OCI-LY1 (cell line): ENCODE data around the gene NSD1.

Source experiments
- H2AFZ ChIP-seq: fragments of 200-600 bp; sonication (generic), shearing (Covaris generic); 2 replicates; pipeline ENCODE4 v1.6.0; 2014; ENCODE audit warnings: antibody characterized with exemption, mild to moderate bottlenecking, low read length
- H3F3A ChIP-seq: fragments of 200-600 bp; sonication (generic), shearing (Covaris generic); 2 replicates; pipeline ENCODE4 v1.6.0; 2014; ENCODE audit warnings: mild to moderate bottlenecking, antibody characterized with exemption, low read length, moderate library complexity; ENCODE audit not compliant: insufficient read depth
- H3K27ac ChIP-seq: fragments of 200-600 bp; sonication (generic); 2 replicates; pipeline ENCODE4 v1.5.1; 2014; ENCODE audit warnings: low read length, mixed run types, mild to moderate bottlenecking, low read depth; ENCODE audit not compliant: poor library complexity, severe bottlenecking
- H3K27me3 ChIP-seq: fragments of 200-600 bp; sonication (generic); 2 replicates; pipeline ENCODE4 v1.6.0; 2014; ENCODE audit warnings: antibody characterized with exemption, mild to moderate bottlenecking, low read length, moderate library complexity; ENCODE audit not compliant: insufficient read depth
- H3K36me3 ChIP-seq: fragments of 200-600 bp; sonication (generic); 2 replicates; pipeline ENCODE4 v1.6.1; 2014; ENCODE audit warnings: mild to moderate bottlenecking, antibody characterized with exemption, low read length, moderate library complexity, mixed read lengths; ENCODE audit not compliant: insufficient read depth
- H3K4me1 ChIP-seq: fragments of 200-600 bp; sonication (generic); 2 replicates; pipeline ENCODE4 v1.5.1; 2014; ENCODE audit warnings: mild to moderate bottlenecking, low read length, moderate library complexity; ENCODE audit not compliant: insufficient read depth, severe bottlenecking
- H3K4me2 ChIP-seq: fragments of 200-600 bp; sonication (generic), shearing (Covaris generic); 2 replicates; pipeline ENCODE4 v1.6.1; 2014; ENCODE audit warnings: low read length
- H3K4me3 ChIP-seq: fragments of 200-600 bp; sonication (generic); 2 replicates; pipeline ENCODE4 v1.5.1; 2014; ENCODE audit warnings: low read length, low read depth, mild to moderate bottlenecking, mixed read lengths; ENCODE audit not compliant: poor library complexity, severe bottlenecking
- H3K79me2 ChIP-seq: fragments of 200-600 bp; shearing (Covaris generic); 2 replicates; pipeline ENCODE4 v1.6.1; 2016; ENCODE audit warnings: mixed run types, low read length, mixed read lengths; ENCODE audit not compliant: insufficient read depth
- H3K9ac ChIP-seq: fragments of 200-600 bp; sonication (generic), shearing (Covaris generic); 2 replicates; pipeline ENCODE4 v1.6.1; 2014; ENCODE audit warnings: mild to moderate bottlenecking, low read length, mixed read lengths
- H3K9me2 ChIP-seq: fragments of 200-600 bp; sonication (generic), shearing (Covaris generic); 2 replicates; pipeline ENCODE4 v1.6.1; 2014; ENCODE audit warnings: low read depth, mild to moderate bottlenecking, low read length, mixed read lengths
- H3K9me3 ChIP-seq: fragments of 200-600 bp; shearing (Covaris generic); 2 replicates; pipeline ENCODE4 v1.6.1; 2014; ENCODE audit warnings: low read length, mixed read lengths
- H4K20me1 ChIP-seq: fragments of 200-600 bp; sonication (generic), shearing (Covaris generic); 2 replicates; pipeline ENCODE4 v1.6.0; 2016; ENCODE audit warnings: mild to moderate bottlenecking, low read length; ENCODE audit not compliant: insufficient read depth
- EZH2 ChIP-seq: fragments of 200-600 bp; sonication (generic), shearing (Covaris generic); IDR thresholded peaks from 2 replicates; pipeline ENCODE4 v1.8.0; 2017; ENCODE audit warnings: borderline replicate concordance, mixed run types, mild to moderate bottlenecking, antibody characterized with exemption, low read length, moderate library complexity, mixed read lengths
- TF ChIP-seq, protein P1 (sequence below): fragments of 200-600 bp; sonication (generic), shearing (Covaris generic); IDR thresholded peaks from 2 replicates; pipeline ENCODE4 v1.5.1; 2017; ENCODE audit warnings: mild to moderate bottlenecking, antibody characterized with exemption, low read length, moderate library complexity, mixed read lengths

NSD1 gene

DNA sequence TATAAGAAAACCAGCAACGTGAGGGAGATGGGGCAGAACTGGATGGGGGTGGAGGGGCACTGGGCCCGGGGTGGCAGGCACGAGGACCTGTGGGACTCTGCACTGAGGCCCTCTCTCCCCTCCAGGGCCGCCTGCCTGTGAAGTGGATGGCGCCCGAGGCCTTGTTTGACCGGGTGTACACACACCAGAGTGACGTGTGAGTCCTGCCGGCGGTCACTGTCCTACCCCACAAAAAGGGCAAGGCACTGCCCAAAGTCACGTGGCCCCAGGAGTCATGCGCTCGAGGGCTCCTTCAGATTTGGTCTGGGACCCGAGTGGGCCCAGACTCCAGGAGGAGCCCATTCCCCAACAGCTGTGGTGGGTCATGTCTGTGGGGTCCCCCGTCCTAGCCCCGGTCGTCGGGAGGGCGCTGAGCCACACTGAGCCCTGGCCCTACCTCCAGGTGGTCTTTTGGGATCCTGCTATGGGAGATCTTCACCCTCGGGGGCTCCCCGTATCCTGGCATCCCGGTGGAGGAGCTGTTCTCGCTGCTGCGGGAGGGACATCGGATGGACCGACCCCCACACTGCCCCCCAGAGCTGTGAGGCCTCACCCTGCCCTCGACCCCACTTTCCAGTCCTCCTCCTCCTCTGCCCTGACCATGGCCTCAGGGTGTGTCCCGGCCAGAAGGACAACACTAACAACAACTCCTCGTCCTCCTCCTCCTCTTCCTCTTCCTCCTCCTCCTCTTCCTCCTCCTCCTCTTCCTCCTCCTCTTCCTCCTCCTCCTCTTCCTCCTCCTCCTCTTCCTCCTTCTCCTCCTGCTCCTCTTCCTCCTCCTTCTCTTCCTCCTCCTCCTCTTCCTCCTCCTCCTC lies 37.2 kb upstream of the NSD1 start:
- no peak for TF ChIP-seq EZH2
- TF ChIP-seq, protein P1, sequence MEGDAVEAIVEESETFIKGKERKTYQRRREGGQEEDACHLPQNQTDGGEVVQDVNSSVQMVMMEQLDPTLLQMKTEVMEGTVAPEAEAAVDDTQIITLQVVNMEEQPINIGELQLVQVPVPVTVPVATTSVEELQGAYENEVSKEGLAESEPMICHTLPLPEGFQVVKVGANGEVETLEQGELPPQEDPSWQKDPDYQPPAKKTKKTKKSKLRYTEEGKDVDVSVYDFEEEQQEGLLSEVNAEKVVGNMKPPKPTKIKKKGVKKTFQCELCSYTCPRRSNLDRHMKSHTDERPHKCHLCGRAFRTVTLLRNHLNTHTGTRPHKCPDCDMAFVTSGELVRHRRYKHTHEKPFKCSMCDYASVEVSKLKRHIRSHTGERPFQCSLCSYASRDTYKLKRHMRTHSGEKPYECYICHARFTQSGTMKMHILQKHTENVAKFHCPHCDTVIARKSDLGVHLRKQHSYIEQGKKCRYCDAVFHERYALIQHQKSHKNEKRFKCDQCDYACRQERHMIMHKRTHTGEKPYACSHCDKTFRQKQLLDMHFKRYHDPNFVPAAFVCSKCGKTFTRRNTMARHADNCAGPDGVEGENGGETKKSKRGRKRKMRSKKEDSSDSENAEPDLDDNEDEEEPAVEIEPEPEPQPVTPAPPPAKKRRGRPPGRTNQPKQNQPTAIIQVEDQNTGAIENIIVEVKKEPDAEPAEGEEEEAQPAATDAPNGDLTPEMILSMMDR = no peak
- no peaks in the 10 kb centered on the region for H3K36me3 ChIP-seq
- H3F3A ChIP-seq = no peaks in the 10 kb centered on the region
- H3K27ac ChIP-seq = no peak overlapping the region
- H3K4me2 ChIP-seq = no peak overlapping the region
- H3K9ac ChIP-seq = no peak overlapping the region
- H3K4me1 ChIP-seq = no peaks in the 10 kb centered on the region
- no peaks in the 10 kb centered on the region for H4K20me1 ChIP-seq
- no peak overlapping the region for H3K4me3 ChIP-seq
- H2AFZ ChIP-seq = no peak overlapping the region
- no peaks in the 10 kb centered on the region for H3K9me2 ChIP-seq
- H3K79me2 ChIP-seq = no peaks in the 10 kb centered on the region
- no peaks in the 10 kb centered on the region for H3K9me3 ChIP-seq
- H3K27me3 ChIP-seq = 0 out of 2 replicates have a peak, but pooled peaks cover 6% of the 10 kb centered on the region

DNA sequence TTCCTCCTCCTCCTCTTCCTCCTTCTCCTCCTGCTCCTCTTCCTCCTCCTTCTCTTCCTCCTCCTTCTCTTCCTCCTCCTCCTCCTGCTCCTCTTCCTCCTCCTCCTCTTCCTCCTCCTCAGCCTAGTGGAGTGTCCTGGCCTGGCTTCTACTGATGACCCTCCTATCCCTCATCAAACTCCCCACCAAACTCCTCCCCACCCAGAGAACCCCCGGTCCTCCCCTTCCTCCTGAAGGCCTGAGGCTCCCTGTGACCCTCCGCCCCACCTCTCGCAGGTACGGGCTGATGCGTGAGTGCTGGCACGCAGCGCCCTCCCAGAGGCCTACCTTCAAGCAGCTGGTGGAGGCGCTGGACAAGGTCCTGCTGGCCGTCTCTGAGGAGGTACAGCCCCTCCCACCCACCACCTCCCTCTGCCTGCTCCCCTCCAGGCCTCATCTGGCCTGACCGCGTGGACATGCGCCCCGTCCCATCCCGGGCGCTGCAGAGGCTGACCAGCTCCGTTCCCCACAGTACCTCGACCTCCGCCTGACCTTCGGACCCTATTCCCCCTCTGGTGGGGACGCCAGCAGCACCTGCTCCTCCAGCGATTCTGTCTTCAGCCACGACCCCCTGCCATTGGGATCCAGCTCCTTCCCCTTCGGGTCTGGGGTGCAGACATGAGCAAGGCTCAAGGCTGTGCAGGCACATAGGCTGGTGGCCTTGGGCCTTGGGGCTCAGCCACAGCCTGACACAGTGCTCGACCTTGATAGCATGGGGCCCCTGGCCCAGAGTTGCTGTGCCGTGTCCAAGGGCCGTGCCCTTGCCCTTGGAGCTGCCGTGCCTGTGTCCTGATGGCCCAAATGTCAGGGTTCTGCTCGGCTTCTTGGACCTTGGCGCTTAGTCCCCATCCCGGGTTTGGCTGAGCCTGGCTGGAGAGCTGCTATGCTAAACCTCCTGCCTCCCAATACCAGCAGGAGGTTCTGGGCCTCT lies 36.3 kb upstream of the NSD1 start:
- no peaks in the 10 kb centered on the region for H3K4me1 ChIP-seq
- H4K20me1 ChIP-seq = no peaks in the 10 kb centered on the region
- H3K27ac ChIP-seq = no peak overlapping the region
- no peaks in the 10 kb centered on the region for H3K9me3 ChIP-seq
- no peaks in the 10 kb centered on the region for H3K79me2 ChIP-seq
- H3K27me3 ChIP-seq = 0 out of 2 replicates have a peak, but pooled peaks cover 6% of the 10 kb centered on the region
- H3F3A ChIP-seq = no peaks in the 10 kb centered on the region
- no peaks in the 10 kb centered on the region for H3K36me3 ChIP-seq
- no peaks in the 10 kb centered on the region for H3K9me2 ChIP-seq
- no peak for TF ChIP-seq EZH2
- TF ChIP-seq, protein P1 = no peak
- H3K9ac ChIP-seq = no peak overlapping the region
- H3K4me2 ChIP-seq = no peak overlapping the region
- H3K4me3 ChIP-seq = no peak overlapping the region
- no peak overlapping the region for H2AFZ ChIP-seq

DNA sequence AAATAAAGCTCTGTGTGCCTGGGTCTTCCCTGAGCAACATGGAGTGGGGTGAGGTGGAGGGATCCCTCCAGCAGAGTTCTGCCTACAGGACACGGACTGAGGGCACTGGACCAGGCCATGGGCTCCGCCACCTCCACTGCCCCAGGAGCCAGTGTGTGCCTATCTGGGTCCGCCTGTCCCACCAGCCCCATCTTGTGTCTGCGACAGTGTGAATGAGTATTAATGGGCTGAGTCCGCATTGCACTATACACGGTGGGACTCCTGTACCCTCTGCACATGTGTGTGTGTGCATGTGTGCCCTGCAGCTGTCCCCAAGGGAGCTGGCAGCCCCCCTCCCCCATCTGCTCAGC lies 35.5 kb upstream of the NSD1 start:
- Histone ChIP-seq H3K4me2 (no peak overlapping the region), H4K20me1 (no peaks in the 10 kb centered on the region), H3K27ac (no peak overlapping the region)

More for the DNA sequence above, 35.5 kb upstream of the NSD1 start:
- TF ChIP-seq, protein P1 = no peak
- no peak for TF ChIP-seq EZH2
- H3K27me3 ChIP-seq = 0 out of 2 replicates have a peak, but pooled peaks cover 6% of the 10 kb centered on the region
- H3K4me1 ChIP-seq = no peaks in the 10 kb centered on the region
- no peaks in the 10 kb centered on the region for H3K79me2 ChIP-seq
- no peak overlapping the region for H3K9ac ChIP-seq
- H3F3A ChIP-seq = no peaks in the 10 kb centered on the region
- no peaks in the 10 kb centered on the region for H3K9me2 ChIP-seq
- no peaks in the 10 kb centered on the region for H3K9me3 ChIP-seq
- H3K4me3 ChIP-seq = no peak overlapping the region
- no peak overlapping the region for H2AFZ ChIP-seq
- no peaks in the 10 kb centered on the region for H3K36me3 ChIP-seq
